Measurements from ENCODE around the gene CDC25B. TPM values are rescaled to one million over a fixed set of nuclear protein-coding genes. Genes with fewer than 3 reads are reported as not detected.

CDC25B gene
- polyA plus RNA-seq, 1 donor (not counting 4 experiments of a cell fraction or from before 2014, with no cell fraction given): 23.5 TPM

DNA sequence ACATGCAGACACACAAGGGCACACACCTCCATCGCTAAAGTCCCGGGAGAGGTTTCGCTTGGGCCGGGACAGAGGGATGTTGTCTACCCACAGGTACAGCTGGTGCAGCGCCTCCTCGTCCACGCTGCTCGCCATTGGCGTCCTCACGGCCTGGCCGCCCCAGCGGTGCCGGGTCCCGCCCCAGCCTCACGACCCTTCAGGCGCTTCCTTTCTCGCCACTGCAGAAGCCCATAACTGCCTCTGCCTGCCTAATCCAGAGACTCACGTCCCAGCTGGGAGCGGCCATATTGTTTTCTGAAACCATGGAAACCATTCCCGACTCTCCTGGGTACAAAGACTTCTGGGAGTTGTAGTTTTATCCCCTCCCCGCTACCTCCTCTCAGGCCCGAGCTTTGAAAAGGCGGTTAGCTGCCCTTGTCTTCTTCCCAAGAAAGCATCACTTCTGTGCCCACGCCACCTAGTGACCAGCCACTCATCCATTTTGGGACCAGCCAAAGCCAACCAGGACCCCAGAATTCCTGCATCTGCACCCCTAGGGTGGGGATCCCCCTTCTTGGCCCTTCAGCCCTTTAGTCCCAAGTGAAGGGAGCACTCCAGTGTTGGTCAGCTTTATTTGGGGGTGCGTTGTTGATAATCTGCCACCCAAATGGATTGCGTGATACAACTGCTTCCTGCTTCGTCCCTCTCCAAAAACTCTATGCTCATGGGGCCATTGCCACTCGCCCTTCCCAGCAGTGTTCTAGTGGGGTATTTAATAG lies 14.8 kb upstream of the CDC25B start, which contains the start of gene SPEF1:
SPEF1 (minus strand) TSS at position 296 of the 758 bp plus-strand sequence; CDS start at position 135, 161 bp downstream.
- DNase-seq (ENCODE audit: low read depth, low spot score) (no peak), FAIRE-seq (peak; percentile 95)
- peak within 1 kb of the TSS; percentile 34 to 58 (median 39) for H3K4me3 ChIP-seq (ENCODE audit: control insufficient read depth in 2 of 3, extremely low read depth in 1 of 3, insufficient read depth in 2 of 3, low read depth in 1 of 3, low read length in 3 of 3)
- TF ChIP-seq EZH2 (IDR thresholded peaks at IDR 0.05; ENCODE audit: low read length): no peak
- TF ChIP-seq, protein P1, sequence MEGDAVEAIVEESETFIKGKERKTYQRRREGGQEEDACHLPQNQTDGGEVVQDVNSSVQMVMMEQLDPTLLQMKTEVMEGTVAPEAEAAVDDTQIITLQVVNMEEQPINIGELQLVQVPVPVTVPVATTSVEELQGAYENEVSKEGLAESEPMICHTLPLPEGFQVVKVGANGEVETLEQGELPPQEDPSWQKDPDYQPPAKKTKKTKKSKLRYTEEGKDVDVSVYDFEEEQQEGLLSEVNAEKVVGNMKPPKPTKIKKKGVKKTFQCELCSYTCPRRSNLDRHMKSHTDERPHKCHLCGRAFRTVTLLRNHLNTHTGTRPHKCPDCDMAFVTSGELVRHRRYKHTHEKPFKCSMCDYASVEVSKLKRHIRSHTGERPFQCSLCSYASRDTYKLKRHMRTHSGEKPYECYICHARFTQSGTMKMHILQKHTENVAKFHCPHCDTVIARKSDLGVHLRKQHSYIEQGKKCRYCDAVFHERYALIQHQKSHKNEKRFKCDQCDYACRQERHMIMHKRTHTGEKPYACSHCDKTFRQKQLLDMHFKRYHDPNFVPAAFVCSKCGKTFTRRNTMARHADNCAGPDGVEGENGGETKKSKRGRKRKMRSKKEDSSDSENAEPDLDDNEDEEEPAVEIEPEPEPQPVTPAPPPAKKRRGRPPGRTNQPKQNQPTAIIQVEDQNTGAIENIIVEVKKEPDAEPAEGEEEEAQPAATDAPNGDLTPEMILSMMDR (optimal IDR thresholded peaks at IDR 0.05 in 1 of 3, IDR thresholded peaks at IDR 0.05 in 1 of 3, conservative IDR thresholded peaks at IDR 0.05 in 1 of 3; ENCODE audit: extremely low read depth in 1 of 3, insufficient read depth in 2 of 3, low read length in 3 of 3): peak; percentile 18 to 65 (median 20)
- dilution Hi-C loops (cut with MboI; ENCODE audit: extremely low pct_ligation_motif_present, low sequenced_read_pairs): no loop called here
- no peaks in the 10 kb centered on the region for H3K9me3 ChIP-seq (ENCODE audit: control insufficient read depth, low read depth, low read length)
- H3K27ac ChIP-seq (ENCODE audit: control insufficient read depth, insufficient read depth, low read length): no peak within 1 kb of the TSS
- peaks cover 21% of the 10 kb centered on the region for H4K20me1 ChIP-seq (ENCODE audit: control insufficient read depth, extremely low read depth, insufficient read depth, low read length)
- H3K36me3 ChIP-seq (ENCODE audit: control insufficient read depth in 2 of 2, extremely low read depth in 1 of 2, insufficient read depth in 2 of 2, low read length in 2 of 2): peaks cover 0 to 9% of the 10 kb centered on the region in 2 experiments
- H3K27me3 ChIP-seq (ENCODE audit: control insufficient read depth, extremely low read depth, insufficient read depth, low read length): peaks cover 10% of the 10 kb centered on the region
- peaks cover 4% of the 10 kb centered on the region for H3K9me1 ChIP-seq (ENCODE audit: control insufficient read depth, extremely low read depth, insufficient read depth, low read length)
- peak within 1 kb of the TSS; percentile 83 for H3K4me2 ChIP-seq (ENCODE audit: control insufficient read depth, extremely low read depth, insufficient read depth, low read depth, low read length)
- H3K9ac ChIP-seq (ENCODE audit: control insufficient read depth, extremely low read depth, insufficient read depth, low read length): peak within 1 kb of the TSS; percentile 56
- H3K4me1 ChIP-seq (ENCODE audit: control insufficient read depth, extremely low read depth, insufficient read depth, low read length): peaks cover 40% of the 10 kb centered on the region
- peaks cover 31% of the 10 kb centered on the region for H3K79me2 ChIP-seq (ENCODE audit: control insufficient read depth, insufficient read depth, low read length)
- peak within 1 kb of the TSS; percentile 50 for H2AFZ ChIP-seq (ENCODE audit: control insufficient read depth, low read length)

DNA sequence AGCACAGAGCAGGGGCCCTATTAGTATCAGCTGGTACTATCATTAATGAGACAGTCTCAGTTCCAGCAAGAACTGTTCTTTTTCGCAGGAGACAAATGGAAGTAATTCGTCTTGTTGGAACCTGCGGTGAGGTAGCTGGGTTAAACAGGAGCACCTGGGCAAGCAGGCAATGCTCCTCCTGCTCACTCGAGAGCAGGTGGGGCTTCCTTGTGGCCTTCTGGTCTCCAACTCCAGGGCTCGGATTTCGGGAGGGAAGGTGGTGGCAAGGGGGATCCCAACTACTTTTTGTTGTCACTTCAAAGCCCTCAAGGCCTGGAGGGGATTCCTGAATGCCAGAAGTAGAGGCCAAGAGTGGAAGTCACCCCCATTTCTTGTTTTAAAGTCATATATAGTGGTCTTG lies 13.5 kb upstream of the CDC25B start:
- FAIRE-seq: peak; percentile 57
- TF ChIP-seq, protein P1 (optimal IDR thresholded peaks at IDR 0.05 in 1 of 3, IDR thresholded peaks at IDR 0.05 in 1 of 3, conservative IDR thresholded peaks at IDR 0.05 in 1 of 3; ENCODE audit: extremely low read depth in 1 of 3, insufficient read depth in 2 of 3, low read length in 3 of 3): no peak
- Histone ChIP-seq H3K36me3 (ENCODE audit: control insufficient read depth in 2 of 2, extremely low read depth in 1 of 2, insufficient read depth in 2 of 2, low read length in 2 of 2) (peaks cover 0 to 9% of the 10 kb centered on the region in 2 experiments), H4K20me1 (ENCODE audit: control insufficient read depth, extremely low read depth, insufficient read depth, low read length) (peaks cover 21% of the 10 kb centered on the region), H2AFZ (ENCODE audit: control insufficient read depth, low read length) (no peak overlapping the region), H3K9me1 (ENCODE audit: control insufficient read depth, extremely low read depth, insufficient read depth, low read length) (peaks cover 4% of the 10 kb centered on the region), H3K9me3 (ENCODE audit: control insufficient read depth, low read depth, low read length) (no peaks in the 10 kb centered on the region), H3K27ac (ENCODE audit: control insufficient read depth, insufficient read depth, low read length) (no peak overlapping the region), H3K27me3 (ENCODE audit: control insufficient read depth, extremely low read depth, insufficient read depth, low read length) (peaks cover 10% of the 10 kb centered on the region), H3K9ac (ENCODE audit: control insufficient read depth, extremely low read depth, insufficient read depth, low read length) (no peak overlapping the region), H3K4me3 (ENCODE audit: control insufficient read depth in 2 of 3, extremely low read depth in 1 of 3, insufficient read depth in 2 of 3, low read depth in 1 of 3, low read length in 3 of 3) (no peak overlapping the region), H3K79me2 (ENCODE audit: control insufficient read depth, insufficient read depth, low read length) (peaks cover 31% of the 10 kb centered on the region), H3K4me1 (ENCODE audit: control insufficient read depth, extremely low read depth, insufficient read depth, low read length) (peaks cover 37% of the 10 kb centered on the region), H3K4me2 (ENCODE audit: control insufficient read depth, extremely low read depth, insufficient read depth, low read depth, low read length) (peak overlapping the region; percentile 3)
- DNase-seq (ENCODE audit: low read depth, low spot score): no peak
- dilution Hi-C loops (cut with MboI; ENCODE audit: extremely low pct_ligation_motif_present, low sequenced_read_pairs): no loop called here

Data from keratinocyte (primary cell).